ENCODE results near the gene TMEM91. TPM values are rescaled to one million over a fixed set of nuclear protein-coding genes. Genes with fewer than 3 reads are reported as not detected.

TMEM91 gene
- total and polyA plus RNA-seq, 2 of the 4 experiments (the other 2 are of a cell fraction), result 1.4 to 4.8 TPM

- TF ChIP-seq USF2 (IDR thresholded peaks at IDR 0.05; ENCODE audit: low read depth, low read length) (no peak), BHLHE40 (IDR thresholded peaks at IDR 0.05; ENCODE audit: low read depth, low read length) (no peak)
These were observed 22.6 kb upstream of the TMEM91 start, which contains the start of gene TGFB1 (continued) for GRCh38 chr19:41353466-41354342.
